Neural cell (in vitro differentiated cells): ENCODE results near the gene REV1. TPM values are rescaled to one million over a fixed set of nuclear protein-coding genes. Genes with fewer than 3 reads are reported as not detected.

Experiments used
- H2AFZ ChIP-seq: fragments of 200-600, 300-800 bp; sonication (generic), shearing (Covaris generic); 2 replicates; pipeline ENCODE4 v1.6.0; 2014; ENCODE audit warnings: low read depth, mild to moderate bottlenecking, antibody characterized with exemption, low read length, moderate library complexity
- H3F3A ChIP-seq: fragments of 200-600 bp; shearing (Covaris generic); 2 replicates; pipeline ENCODE4 v1.6.1; 2016; ENCODE audit warnings: mild to moderate bottlenecking, moderate library complexity, mixed read lengths, antibody characterized with exemption, low read length; ENCODE audit not compliant: insufficient read depth, poor library complexity, severe bottlenecking
- H3K27ac ChIP-seq: fragments of 200-600, 300-800 bp; sonication (generic), shearing (Covaris generic); 2 replicates; pipeline ENCODE4 v1.5.1; 2014; ENCODE audit warnings: mild to moderate bottlenecking, low read length, moderate library complexity
- H3K27me3 ChIP-seq: fragments of 300-800, 200-600 bp; sonication (generic), shearing (Covaris generic); 2 replicates; pipeline ENCODE4 v1.6.0; 2014; ENCODE audit warnings: mild to moderate bottlenecking, low read depth, low read length, moderate library complexity; ENCODE audit not compliant: insufficient read depth
- H3K36me3 ChIP-seq: fragments of 300-800, 200-600 bp; sonication (generic), shearing (Covaris generic); 2 replicates; pipeline ENCODE4 v1.5.1; 2014; ENCODE audit warnings: mild to moderate bottlenecking, antibody characterized with exemption, low read length, moderate library complexity; ENCODE audit not compliant: insufficient read depth
- H3K4me2 ChIP-seq: fragments of 300-800, 200-600 bp; sonication (generic), shearing (Covaris generic); 2 replicates; pipeline ENCODE4 v1.6.0; 2014; ENCODE audit warnings: mild to moderate bottlenecking, low read length
- H3K4me3 ChIP-seq: fragments of 300-800, 200-600 bp; sonication (generic), shearing (Covaris generic); 2 replicates; pipeline ENCODE4 v1.5.1; 2014; ENCODE audit warnings: mild to moderate bottlenecking, low read length, moderate library complexity
- H3K79me2 ChIP-seq: fragments of 200-600 bp; shearing (Covaris generic); replicated peaks from 2 replicates; pipeline ENCODE4 v1.6.0; 2014; ENCODE audit warnings: mild to moderate bottlenecking, low read length, moderate library complexity; ENCODE audit not compliant: insufficient read depth
- H3K9ac ChIP-seq: fragments of 300-800, 200-600 bp; sonication (generic), shearing (Covaris generic); 2 replicates; pipeline ENCODE4 v1.6.1; 2016; ENCODE audit warnings: mild to moderate bottlenecking, low read length, mixed read lengths
- H3K9me2 ChIP-seq: fragments of 200-600 bp; shearing (Covaris generic); 2 replicates; pipeline ENCODE4 v1.6.1; 2016; ENCODE audit warnings: mild to moderate bottlenecking, low read length, mixed read lengths; ENCODE audit not compliant: insufficient read depth
- H3K9me3 ChIP-seq: fragments of 200-600, 300-800 bp; sonication (generic), shearing (Covaris generic); 2 replicates; pipeline ENCODE4 v1.6.1; 2016; ENCODE audit warnings: mild to moderate bottlenecking, mixed run types, low read length, moderate library complexity, mixed read lengths
- H4K20me1 ChIP-seq: fragments of 200-600 bp; shearing (Covaris generic); 2 replicates; pipeline ENCODE4 v1.6.1; 2016; ENCODE audit warnings: mild to moderate bottlenecking, mixed run types; ENCODE audit not compliant: insufficient read depth
- CTCF ChIP-seq: fragments of 450-650 bp; IDR thresholded peaks from 2 replicates; pipeline ENCODE4 v1.5.1; 2014; ENCODE audit warnings: antibody characterized with exemption, mild to moderate bottlenecking, moderate library complexity; ENCODE audit not compliant: poor library complexity, severe bottlenecking
- EP300 ChIP-seq: fragments of 450-650 bp; conservative IDR thresholded peaks from 2 replicates; pipeline ENCODE4 v1.6.1; 2014; ENCODE audit warnings: antibody characterized with exemption, mild to moderate bottlenecking, moderate library complexity; ENCODE audit not compliant: poor library complexity, severe bottlenecking
- EZH2 ChIP-seq: fragments of 200-600, 300-800 bp; shearing (Covaris generic), sonication (generic); IDR thresholded peaks from 2 replicates; pipeline ENCODE4 v1.6.1; 2014; ENCODE audit warnings: antibody characterized with exemption, low read length, borderline replicate concordance, mild to moderate bottlenecking; ENCODE audit not compliant: insufficient read depth, poor library complexity, severe bottlenecking
- MXI1 ChIP-seq: fragments of 450-650 bp; conservative IDR thresholded peaks from 2 replicates; pipeline ENCODE4 v1.6.1; 2014; ENCODE audit warnings: antibody characterized with exemption, mild to moderate bottlenecking; ENCODE audit not compliant: poor library complexity, severe bottlenecking
- POLR2AphosphoS5 ChIP-seq: IDR thresholded peaks from 2 replicates; pipeline ENCODE4 v1.6.1; 2012
- RAD21 ChIP-seq: fragments of 450-650 bp; conservative IDR thresholded peaks from 2 replicates; pipeline ENCODE4 v1.6.1; 2014; ENCODE audit warnings: antibody characterized with exemption, mild to moderate bottlenecking, moderate library complexity
- REST ChIP-seq: IDR thresholded peaks from 2 replicates; pipeline ENCODE4 v1.6.1; 2012; ENCODE audit warnings: borderline replicate concordance
- SMC3 ChIP-seq: fragments of 450-650 bp; conservative IDR thresholded peaks from 2 replicates; pipeline ENCODE4 v1.6.1; 2014; ENCODE audit warnings: antibody characterized with exemption, mild to moderate bottlenecking, moderate library complexity; ENCODE audit not compliant: poor library complexity
- TAF1 ChIP-seq: IDR thresholded peaks from 2 replicates; pipeline ENCODE4 v1.6.1; 2012; ENCODE audit warnings: low read depth
- polyA plus RNA-seq: library from polyadenylated mRNA; depleted of rRNA; stranded (reverse); fragments of >200 nt; gene quantifications from 2 replicates; pipeline ENCODE4 v1.2.3, GENCODE V29; 2014

The REV1 gene
- polyA plus RNA-seq, 1 donor from 2014 or later: 84.1 TPM

- TF ChIP-seq SMC3 (no peak), POLR2AphosphoS5 (no peak), EZH2 (no peak), TAF1 (no peak), CTCF (no peak), REST (no peak), EP300 (no peak), MXI1 (no peak), RAD21 (no peak)
- H2AFZ ChIP-seq: no peak overlapping the region
- no peaks in the 10 kb centered on the region for H3K9me2 ChIP-seq
- H3K9ac ChIP-seq: no peak overlapping the region
- H3K4me2 ChIP-seq: no peak overlapping the region
- no peaks in the 10 kb centered on the region for H3K36me3 ChIP-seq
- no peaks in the 10 kb centered on the region for H3F3A ChIP-seq
- no peaks in the 10 kb centered on the region for H4K20me1 ChIP-seq
- H3K27me3 ChIP-seq: no peaks in the 10 kb centered on the region
- H3K4me3 ChIP-seq: no peak overlapping the region
- no peak overlapping the region for H3K27ac ChIP-seq
- no peaks in the 10 kb centered on the region for H3K9me3 ChIP-seq
- peaks cover 90% of the 10 kb centered on the region for H3K79me2 ChIP-seq
Observed at GRCh38 chr2:99484205-99484604, 5.6 kb downstream of the REV1 start.

- no peak overlapping the region for H3K4me3 ChIP-seq
- H3K9ac ChIP-seq: no peak overlapping the region
- TF ChIP-seq EZH2 (no peak), REST (no peak), POLR2AphosphoS5 (no peak), TAF1 (no peak), CTCF (no peak), MXI1 (no peak), EP300 (no peak), RAD21 (no peak), SMC3 (no peak)
- no peaks in the 10 kb centered on the region for H3K9me2 ChIP-seq
- no peak overlapping the region for H2AFZ ChIP-seq
- H4K20me1 ChIP-seq: no peaks in the 10 kb centered on the region
- no peak overlapping the region for H3K4me2 ChIP-seq
- H3K36me3 ChIP-seq: no peaks in the 10 kb centered on the region
- no peak overlapping the region for H3K27ac ChIP-seq
- H3K27me3 ChIP-seq: no peaks in the 10 kb centered on the region
- H3K79me2 ChIP-seq: peaks cover 91% of the 10 kb centered on the region
- no peaks in the 10 kb centered on the region for H3F3A ChIP-seq
- H3K9me3 ChIP-seq: no peaks in the 10 kb centered on the region
Observed at GRCh38 chr2:99481941-99482340, 7.9 kb downstream of the REV1 start.
